Chondrocyte (in vitro differentiated cells): ENCODE measurements around the gene IRF9. TPM values are rescaled to one million over a fixed set of nuclear protein-coding genes. Genes with fewer than 3 reads are reported as not detected.

Experiments
- DNase-seq: peaks from one replicate; pipeline ENCODE4 v3.0.0; 2021; ENCODE audit warnings: mixed read lengths, low spot score
- H3K27ac Mint-ChIP-seq: one replicate; pipeline ENCODE4 v1.8.0; 2021; ENCODE audit warnings: mild to moderate bottlenecking, moderate library complexity, mixed read lengths; ENCODE audit not compliant: unreplicated experiment
- H3K27me3 Mint-ChIP-seq: 2 replicates; pipeline ENCODE4 v1.8.0; 2021; ENCODE audit warnings: low read depth, mixed read lengths
- H3K36me3 Mint-ChIP-seq: 2 replicates; pipeline ENCODE4 v1.8.0; 2021; ENCODE audit warnings: low read depth, mixed read lengths
- H3K4me1 Mint-ChIP-seq: 2 replicates; pipeline ENCODE4 v1.8.0; 2021; ENCODE audit warnings: low read depth, mild to moderate bottlenecking, mixed read lengths
- H3K4me3 Mint-ChIP-seq: one replicate; pipeline ENCODE4 v1.8.0; 2021; ENCODE audit warnings: mild to moderate bottlenecking, moderate library complexity, mixed read lengths; ENCODE audit not compliant: unreplicated experiment
- H3K9me3 Mint-ChIP-seq: 2 replicates; pipeline ENCODE4 v1.8.0; 2021; ENCODE audit warnings: low read depth, mixed read lengths
- total RNA-seq: library from RNA; stranded (reverse); gene quantifications from 3 replicates; pipeline ENCODE4 v1.2.1, GENCODE V29; 2021
- TF ChIP-seq, protein P1 (sequence below): fragments of 200-600 bp; sonication (generic); IDR thresholded peaks from 2 replicates; pipeline ENCODE4 v1.5.0; 2021; ENCODE audit warnings: antibody characterized with exemption, mild to moderate bottlenecking, moderate library complexity

The IRF9 gene
- total RNA-seq, 1 donor from 2014 or later, result 38.4 TPM

- peaks cover 13% of the 10 kb centered on the region for H3K36me3 Mint-ChIP-seq
- no peaks in the 10 kb centered on the region for H3K9me3 Mint-ChIP-seq
- DNase-seq, result peak; percentile 99
- H3K27me3 Mint-ChIP-seq, result no peaks in the 10 kb centered on the region
- TF ChIP-seq, protein P1, sequence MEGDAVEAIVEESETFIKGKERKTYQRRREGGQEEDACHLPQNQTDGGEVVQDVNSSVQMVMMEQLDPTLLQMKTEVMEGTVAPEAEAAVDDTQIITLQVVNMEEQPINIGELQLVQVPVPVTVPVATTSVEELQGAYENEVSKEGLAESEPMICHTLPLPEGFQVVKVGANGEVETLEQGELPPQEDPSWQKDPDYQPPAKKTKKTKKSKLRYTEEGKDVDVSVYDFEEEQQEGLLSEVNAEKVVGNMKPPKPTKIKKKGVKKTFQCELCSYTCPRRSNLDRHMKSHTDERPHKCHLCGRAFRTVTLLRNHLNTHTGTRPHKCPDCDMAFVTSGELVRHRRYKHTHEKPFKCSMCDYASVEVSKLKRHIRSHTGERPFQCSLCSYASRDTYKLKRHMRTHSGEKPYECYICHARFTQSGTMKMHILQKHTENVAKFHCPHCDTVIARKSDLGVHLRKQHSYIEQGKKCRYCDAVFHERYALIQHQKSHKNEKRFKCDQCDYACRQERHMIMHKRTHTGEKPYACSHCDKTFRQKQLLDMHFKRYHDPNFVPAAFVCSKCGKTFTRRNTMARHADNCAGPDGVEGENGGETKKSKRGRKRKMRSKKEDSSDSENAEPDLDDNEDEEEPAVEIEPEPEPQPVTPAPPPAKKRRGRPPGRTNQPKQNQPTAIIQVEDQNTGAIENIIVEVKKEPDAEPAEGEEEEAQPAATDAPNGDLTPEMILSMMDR, result no peak
- peaks cover 31% of the 10 kb centered on the region for H3K4me1 Mint-ChIP-seq
- peak within 1 kb of the TSS; percentile 98 for H3K4me3 Mint-ChIP-seq
- H3K27ac Mint-ChIP-seq, result peak within 1 kb of the TSS; percentile 97
These were observed 13.9 kb upstream of the IRF9 start, which contains the start of gene RNF31 for GRCh38 chr14:24146978-24147760. RNF31 (plus strand) TSS chr14:24147498; CDS start chr14:24147699, 201 bp downstream.

- DNase-seq, result peak; percentile 80
- no peaks in the 10 kb centered on the region for H3K9me3 Mint-ChIP-seq
- no peaks in the 10 kb centered on the region for H3K27me3 Mint-ChIP-seq
- H3K27ac Mint-ChIP-seq, result peak overlapping the region; percentile 63
- TF ChIP-seq, protein P1, result peak; percentile 7
- peak overlapping the region; percentile 98 for H3K4me3 Mint-ChIP-seq
- peaks cover 29% of the 10 kb centered on the region for H3K4me1 Mint-ChIP-seq
- H3K36me3 Mint-ChIP-seq, result peaks cover 13% of the 10 kb centered on the region
These were observed 13.2 kb upstream of the IRF9 start for GRCh38 chr14:24147761-24148428.

DNA sequence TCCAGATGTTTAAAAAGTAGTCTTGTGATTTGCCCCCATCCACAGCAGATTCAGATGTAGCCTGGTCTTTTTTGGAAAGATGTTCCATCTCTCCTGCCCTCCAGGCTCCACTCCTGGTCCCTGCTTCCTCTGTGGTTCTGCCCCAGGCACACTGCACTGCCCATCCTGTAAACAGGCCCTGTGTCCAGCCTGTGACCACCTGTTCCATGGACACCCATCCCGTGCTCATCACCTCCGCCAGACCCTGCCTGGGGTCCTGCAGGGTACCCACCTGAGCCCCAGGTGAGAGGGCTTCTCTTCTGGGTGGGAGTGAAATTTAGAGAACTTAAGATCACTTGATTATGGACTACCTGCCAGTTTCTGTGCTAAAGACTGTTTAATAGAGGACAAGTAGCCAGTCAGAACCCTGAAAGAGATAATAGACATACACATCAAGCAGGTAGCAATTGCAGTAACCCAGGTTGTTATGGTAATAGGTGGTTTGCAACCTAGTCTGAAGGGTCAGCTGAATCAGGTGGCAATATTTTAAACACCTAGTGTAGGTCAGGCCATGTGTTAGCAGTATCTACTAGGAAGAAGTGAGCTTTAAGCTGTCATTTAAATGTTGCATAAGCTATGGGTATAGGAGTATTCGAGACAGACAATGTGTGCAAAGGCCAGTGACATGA lies 11.6 kb upstream of the IRF9 start:
- Mint-ChIP-seq H3K27ac (no peak overlapping the region), H3K4me1 (peaks cover 29% of the 10 kb centered on the region), H3K9me3 (no peaks in the 10 kb centered on the region), H3K27me3 (no peaks in the 10 kb centered on the region), H3K36me3 (peaks cover 13% of the 10 kb centered on the region), H3K4me3 (no peak overlapping the region)
- peak; percentile 79 for DNase-seq
- TF ChIP-seq, protein P1, result no peak

DNA sequence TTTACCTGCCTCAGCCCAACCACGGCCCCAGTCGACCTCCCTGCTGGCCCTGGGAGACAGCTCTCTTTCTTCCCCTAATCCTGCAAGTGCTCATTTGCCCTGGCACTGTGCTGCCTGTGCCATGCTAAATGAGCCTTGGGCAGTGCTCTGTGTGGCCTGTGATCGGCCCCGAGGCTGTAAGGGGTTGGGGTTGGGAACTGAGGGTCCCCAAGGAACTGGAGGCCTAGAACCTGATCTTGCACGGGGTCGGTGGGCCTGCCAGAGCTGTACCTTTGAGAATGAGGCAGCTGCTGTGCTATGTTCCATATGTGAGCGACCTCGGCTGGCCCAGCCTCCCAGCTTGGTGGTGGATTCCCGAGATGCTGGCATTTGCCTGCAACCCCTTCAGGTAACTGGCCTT lies 11.0 kb upstream of the IRF9 start:
- no peaks in the 10 kb centered on the region for H3K9me3 Mint-ChIP-seq
- H3K36me3 Mint-ChIP-seq, result peaks cover 13% of the 10 kb centered on the region
- no peak overlapping the region for H3K4me3 Mint-ChIP-seq
- TF ChIP-seq, protein P1, result no peak
- peak; percentile 83 for DNase-seq
- H3K27me3 Mint-ChIP-seq, result no peaks in the 10 kb centered on the region
- peaks cover 29% of the 10 kb centered on the region for H3K4me1 Mint-ChIP-seq
- H3K27ac Mint-ChIP-seq, result no peak overlapping the region

- DNase-seq, result peak; percentile 76
- Mint-ChIP-seq H3K4me3 (no peak overlapping the region), H3K27ac (no peak overlapping the region), H3K36me3 (peaks cover 16% of the 10 kb centered on the region), H3K9me3 (no peaks in the 10 kb centered on the region), H3K4me1 (peaks cover 26% of the 10 kb centered on the region), H3K27me3 (no peaks in the 10 kb centered on the region)
- TF ChIP-seq, protein P1, result no peak
These were observed 10.5 kb upstream of the IRF9 start for GRCh38 chr14:24150567-24150966.
